Aorta (tissue), 5 donors: ENCODE results near the gene SHQ1. TPM values are rescaled to one million over a fixed set of nuclear protein-coding genes. Genes with fewer than 3 reads are reported as not detected.
"Not testable (repeated sequence)": the region's sequence is repeated elsewhere in the genome, so short reads cannot be mapped to it uniquely, and the experiment has no call there.

ENCODE experiments used
- ATAC-seq: fragments of 200-7000 bp; cut with Tn5 transposase; one replicate; pipeline ENCODE4 v1.9.1; 2022; ENCODE audit warnings: moderate library complexity; ENCODE audit not compliant: low FRiP score
- DNase-seq, 2 donors: peaks; one replicate each; pipeline ENCODE4 v3.0.0-alpha.2; 2020
- H3K27ac ChIP-seq, 2 donors: one replicate each; pipeline ENCODE4 v1.5.1; 2013; ENCODE audit warnings: low read length in 2 of 2, mild to moderate bottlenecking in 2 of 2, moderate library complexity in 2 of 2, control low read depth in 1 of 2, inconsistent platforms in 1 of 2, low read depth in 1 of 2
- H3K27me3 ChIP-seq, 2 donors: one replicate each; pipeline ENCODE4 v1.6.1; 2013; ENCODE audit warnings: control low read depth in 1 of 2, low read length in 1 of 2, mild to moderate bottlenecking in 1 of 2, moderate library complexity in 1 of 2; ENCODE audit not compliant: insufficient read depth in 2 of 2, control insufficient read depth in 1 of 2
- H3K36me3 ChIP-seq, 2 donors: one replicate each; pipeline ENCODE4 v1.6.1; 2013; ENCODE audit warnings: control low read depth in 1 of 2, low read length in 1 of 2, mild to moderate bottlenecking in 1 of 2; ENCODE audit not compliant: insufficient read depth in 2 of 2, control insufficient read depth in 1 of 2
- H3K4me1 ChIP-seq, 2 donors: one replicate each; pipeline ENCODE4 v1.6.1; 2013; ENCODE audit warnings: low read length in 2 of 2, control low read depth in 1 of 2, mild to moderate bottlenecking in 1 of 2, moderate library complexity in 1 of 2; ENCODE audit not compliant: insufficient read depth in 2 of 2, control insufficient read depth in 1 of 2
- H3K4me3 ChIP-seq, 2 donors: one replicate each; pipeline ENCODE4 v1.5.1; 2013; ENCODE audit warnings: low read length in 2 of 2, control low read depth in 1 of 2, mild to moderate bottlenecking in 1 of 2
- H3K9me3 ChIP-seq: one replicate; pipeline ENCODE4 v1.6.1; 2013; ENCODE audit warnings: mild to moderate bottlenecking, low read length; ENCODE audit not compliant: control insufficient read depth
- WGBS, 2 donors: extraction: QIAGEN DNeasy Blood & Tissue Kit; methylation state at CpG; one replicate each; pipeline ENCODE4 v1.1.7; 2013; 5-methylcytosine and 5-hydroxymethylcytosine counted together
- intact Hi-C, 2 donors: fragments of 100-400 bp; cut with DNase I; formaldehyde crosslinking; loops; one replicate each; pipeline versions ENCODE4 v1.14.2 to v1.15.0; 2022
- polyA plus RNA-seq, 2 donors: library from polyadenylated mRNA; stranded (reverse); fragments of 200-250 nt; gene quantifications; one replicate each; pipeline ENCODE4 v1.2.3, GENCODE V29; 2013
- total RNA-seq, 2 donors: library from RNA; stranded (reverse); fragmentation: NEBNext Ultra II Directional; extraction: Animal tissue kit (Norgen Biotek cat#: 25700); gene quantifications; one replicate each; pipeline ENCODE4 v1.2.1, GENCODE V29; 2021
- donor health status: healthy with polysubstance abuse.
- donor health status: Bipolar disorder and iron deficiency.
- donor health status: DM: no; HTN: no; CAD: no.
- donor health status: DM: no; HTN: no; CAD: no.
- donor health status: DM: yes; HTN: yes; CAD: no.

Gene SHQ1
- total and polyA plus RNA-seq, 4 donors: 6.0 to 19.0 (median 11.9) TPM

DNA sequence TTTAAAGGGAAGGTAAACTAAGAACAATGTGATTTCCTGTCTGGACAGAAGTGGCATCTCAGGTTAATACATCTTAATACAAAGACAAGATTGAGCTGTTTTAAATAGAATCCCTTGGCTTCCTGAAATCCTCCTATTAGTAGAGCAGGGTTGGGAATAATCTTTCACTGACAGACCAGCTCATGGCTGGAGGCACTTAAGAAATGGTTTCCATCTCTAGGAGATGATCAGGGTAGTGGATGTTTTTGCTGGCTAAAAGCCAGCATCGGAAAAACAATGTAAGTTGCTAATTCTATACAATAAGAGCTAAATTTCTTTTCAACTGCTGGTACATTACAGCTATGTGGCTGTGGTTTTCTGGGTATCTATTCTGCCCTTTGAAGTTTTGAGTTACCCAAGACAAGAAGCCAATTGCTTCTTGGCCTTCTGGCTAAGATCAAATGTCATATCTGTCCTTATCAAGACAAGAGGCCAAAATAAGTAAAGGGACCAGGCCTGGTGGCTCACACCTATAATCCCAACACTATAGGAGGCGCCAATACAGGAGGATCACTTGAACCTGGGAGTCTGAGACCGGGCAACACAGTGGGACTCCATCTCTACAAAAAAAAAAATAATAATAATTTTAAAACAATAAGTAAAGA, 49.6 kb downstream of the SHQ1 start:
- DNase-seq: no peak
- no peak overlapping the region for H3K4me3 ChIP-seq
- H3K4me1 ChIP-seq: peaks cover 0 to 1% of the 10 kb centered on the region in 2 donors
- intact Hi-C loops: no loop called here
- no peaks in the 10 kb centered on the region for H3K36me3 ChIP-seq
- H3K27me3 ChIP-seq: no peaks in the 10 kb centered on the region
- 74 to 76% methylated on average over 3 of the region's 3 CpGs for whole genome bisulfite sequencing, 2 donors
- no peak overlapping the region for H3K27ac ChIP-seq
- no peaks in the 10 kb centered on the region for H3K9me3 ChIP-seq
- no peak for ATAC-seq

DNA sequence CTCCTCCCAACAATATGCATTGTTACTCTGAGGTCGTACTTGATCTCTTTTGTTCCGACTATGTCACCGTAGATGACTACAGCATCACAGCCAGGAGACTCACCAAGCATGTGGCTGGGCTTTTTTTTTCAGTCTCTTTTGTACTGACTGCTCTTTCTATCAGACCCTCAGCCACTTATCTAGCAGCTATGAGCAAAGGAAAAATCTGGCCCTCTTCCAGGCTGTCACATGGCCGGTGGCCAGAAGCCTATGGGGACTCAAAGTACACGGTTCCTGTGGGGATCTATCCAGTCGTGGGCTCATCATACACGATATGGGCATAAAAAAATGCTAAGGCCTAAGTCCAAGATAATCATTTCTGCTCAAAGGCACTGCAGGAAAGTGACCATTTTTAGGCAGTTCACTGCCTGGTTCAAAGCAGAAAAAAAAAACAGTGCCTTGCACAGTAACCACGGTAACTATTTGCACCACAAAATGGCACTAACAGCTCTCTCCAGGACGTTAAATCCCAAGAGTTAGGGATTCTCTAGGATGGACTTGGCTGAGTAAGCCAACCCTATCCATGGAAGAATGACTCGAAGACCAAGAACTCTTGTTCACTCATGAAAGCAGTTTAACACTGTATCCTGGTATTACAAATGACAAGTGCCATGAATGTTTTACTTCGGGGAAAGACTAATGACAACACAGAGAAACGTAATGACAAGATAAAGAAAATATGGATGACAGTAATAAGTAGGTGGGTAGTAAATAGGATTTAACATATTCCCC, 50.3 kb downstream of the SHQ1 start:
- Histone ChIP-seq H3K9me3 (no peaks in the 10 kb centered on the region), H3K4me3 (no peak overlapping the region), H3K27me3 (no peaks in the 10 kb centered on the region), H3K27ac (no peak overlapping the region), H3K4me1 (peaks cover 0 to 1% of the 10 kb centered on the region in 2 donors), H3K36me3 (no peaks in the 10 kb centered on the region)
- ATAC-seq (peak; percentile 19), DNase-seq (peak in 1 of 2 donors; percentile 76)
- 27 to 28% methylated on average over 12 of the region's 12 CpGs for WGBS, 2 donors
- intact Hi-C loops: no loop called here

DNA sequence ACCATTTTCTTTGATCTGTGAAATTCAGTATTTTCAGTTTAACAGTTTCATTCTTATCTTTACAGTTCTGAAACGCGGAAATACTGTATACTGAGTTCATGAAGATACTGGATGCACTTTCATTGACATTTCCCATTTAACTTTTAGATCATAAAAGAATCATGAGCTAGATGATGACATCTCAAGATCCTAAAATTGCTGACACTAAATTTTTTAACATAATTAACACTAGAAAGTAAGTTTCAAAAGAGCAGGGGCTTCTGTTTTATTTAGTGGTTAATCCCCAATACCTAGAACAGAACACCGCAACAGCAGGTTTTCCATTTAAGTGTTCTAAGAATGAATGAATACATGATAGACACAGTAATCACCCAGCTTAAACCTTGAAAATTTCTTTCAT, 54.2 kb downstream of the SHQ1 start:
- no peak for DNase-seq

DNA sequence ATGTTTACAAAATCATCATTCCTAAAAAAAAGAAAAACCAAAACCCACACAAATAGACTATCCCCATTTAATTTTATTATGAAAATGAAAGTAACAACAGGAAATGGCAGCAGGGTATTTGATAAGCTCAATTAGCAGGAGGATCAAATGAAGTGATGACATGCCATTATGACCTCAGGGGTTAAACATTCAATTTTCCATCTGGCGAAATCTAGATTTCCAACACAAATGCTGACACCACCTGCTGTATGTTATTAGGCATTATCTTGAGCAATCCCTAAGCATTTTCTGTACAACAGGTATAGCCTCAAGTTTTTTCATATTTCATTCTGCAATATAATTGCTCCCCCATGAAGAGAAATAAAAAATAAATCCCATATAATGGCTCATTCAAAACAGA, 57.1 kb downstream of the SHQ1 start:
- Histone ChIP-seq H3K36me3 (no peaks in the 10 kb centered on the region), H3K27me3 (no peaks in the 10 kb centered on the region), H3K9me3 (no peaks in the 10 kb centered on the region), H3K4me1 (no peaks in the 10 kb centered on the region), H3K4me3 (no peak overlapping the region), H3K27ac (no peak overlapping the region)
- intact Hi-C loops: no loop called here
- ATAC-seq: no peak
- WGBS, 2 donors: 93 to 100% methylated on average over 1 of the region's 1 CpG
- no peak for DNase-seq

More for the DNA sequence above, 54.2 kb downstream of the SHQ1 start:
- no peak for ATAC-seq
- intact Hi-C loops: no loop called here
- Histone ChIP-seq H3K9me3 (no peaks in the 10 kb centered on the region), H3K27ac (no peak overlapping the region), H3K4me3 (no peak overlapping the region), H3K27me3 (no peaks in the 10 kb centered on the region), H3K4me1 (peaks cover 0 to 1% of the 10 kb centered on the region in 2 donors), H3K36me3 (no peaks in the 10 kb centered on the region)
- whole genome bisulfite sequencing, 2 donors: 91 to 94% methylated on average over 3 of the region's 3 CpGs

DNA sequence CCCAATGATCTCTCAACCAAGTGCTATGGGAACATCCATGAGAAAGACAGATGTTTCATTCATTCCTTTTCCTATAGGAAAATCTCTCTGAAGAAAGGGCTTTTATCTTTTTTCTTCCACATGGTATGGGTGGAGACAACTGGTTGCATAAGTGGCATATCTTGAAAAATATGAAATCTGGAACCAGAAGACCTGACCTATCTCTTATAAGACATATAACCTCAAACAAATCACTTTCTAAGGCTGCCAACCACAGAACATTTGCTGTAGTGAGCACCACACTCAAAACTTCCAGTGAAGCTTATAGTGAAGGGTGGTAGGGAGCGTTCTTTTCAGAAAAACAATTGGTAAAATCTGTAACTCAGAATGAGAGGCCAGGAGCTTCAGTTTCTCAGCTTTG, 58.5 kb downstream of the SHQ1 start:
- intact Hi-C loops: no loop called here
- 98 to 100% methylated on average over 1 of the region's 1 CpG for WGBS, 2 donors
- H3K36me3 ChIP-seq: peaks cover 0 to 2% of the 10 kb centered on the region in 2 donors
- DNase-seq: no peak
- no peaks in the 10 kb centered on the region for H3K27me3 ChIP-seq
- H3K4me1 ChIP-seq: no peaks in the 10 kb centered on the region
- H3K27ac ChIP-seq: no peak overlapping the region
- H3K9me3 ChIP-seq: no peaks in the 10 kb centered on the region
- H3K4me3 ChIP-seq: no peak overlapping the region
- ATAC-seq: no peak

DNA sequence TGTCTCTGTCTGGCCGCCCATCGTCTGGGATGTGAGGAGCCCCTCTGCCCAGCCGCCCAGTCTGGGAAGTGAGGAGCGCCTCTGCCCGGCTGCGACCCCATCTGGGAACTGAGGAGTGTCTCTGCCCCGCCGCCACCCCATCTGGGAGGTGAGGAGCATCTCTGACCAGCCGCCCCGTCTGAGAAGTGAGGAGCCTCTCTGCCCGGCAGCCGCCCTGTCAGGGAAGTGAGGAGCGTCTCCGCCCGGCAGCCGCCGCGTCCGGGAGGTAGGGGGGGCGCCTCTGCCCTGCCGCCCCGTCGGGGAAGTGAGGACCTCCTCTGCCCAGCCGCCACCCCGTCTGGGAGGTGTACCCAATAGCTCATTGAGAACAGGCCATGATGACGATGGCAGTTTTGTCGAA, 60.0 kb downstream of the SHQ1 start:
- intact Hi-C loops, H3K4me1 ChIP-seq, DNase-seq, H3K9me3 ChIP-seq, H3K27ac ChIP-seq, H3K36me3 ChIP-seq, H3K4me3 ChIP-seq, ATAC-seq, H3K27me3 ChIP-seq: not testable (repeated sequence)
- WGBS, 2 donors: 98% methylated on average over 27 of the region's 27 CpGs

DNA sequence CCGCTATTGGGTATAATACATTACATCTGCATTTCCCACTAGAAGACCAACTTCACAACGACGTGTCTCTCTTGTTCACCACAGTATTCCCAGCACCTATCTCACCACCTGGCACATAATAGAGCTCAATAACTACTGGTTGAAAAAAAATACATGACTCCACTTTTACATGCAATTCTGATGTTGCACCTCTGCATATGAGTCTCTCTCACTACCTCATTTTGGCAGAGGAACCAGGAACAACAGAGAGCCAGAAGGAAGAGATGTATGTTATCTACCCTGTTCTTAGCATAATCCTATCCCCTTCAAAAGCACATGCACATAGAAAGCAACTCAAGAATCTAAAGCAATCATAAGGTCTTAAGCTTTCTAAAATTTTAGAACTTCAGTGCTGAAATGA, 61.6 kb downstream of the SHQ1 start:
- no peak overlapping the region for H3K4me3 ChIP-seq
- intact Hi-C loops: no loop called here

DNA sequence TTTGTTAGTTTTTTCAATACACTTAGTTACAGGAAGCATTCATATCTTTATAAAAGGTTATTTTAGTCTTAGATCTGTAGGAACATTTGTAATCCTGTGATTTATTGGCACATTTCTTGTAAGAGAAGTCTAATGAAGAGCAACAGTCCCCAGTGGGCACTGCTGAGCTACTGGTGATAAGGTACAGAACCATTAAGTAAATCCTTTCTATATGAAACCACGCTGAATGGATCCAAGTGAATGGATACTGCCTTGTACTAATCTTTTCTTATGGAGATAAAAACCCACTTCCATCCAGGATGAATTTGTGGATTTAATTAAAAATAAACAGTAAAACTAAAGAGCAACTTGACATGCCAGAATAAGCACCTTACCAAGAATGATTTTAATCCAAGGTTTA, 64.0 kb downstream of the SHQ1 start:
- no peak overlapping the region for H3K4me3 ChIP-seq
- no peaks in the 10 kb centered on the region for H3K27me3 ChIP-seq
- intact Hi-C loops: no loop called here
- 96 to 100% methylated on average over 1 of the region's 1 CpG for WGBS, 2 donors
- no peak overlapping the region for H3K27ac ChIP-seq
- ATAC-seq (no peak), DNase-seq (no peak)
- no peaks in the 10 kb centered on the region for H3K9me3 ChIP-seq
- no peaks in the 10 kb centered on the region for H3K4me1 ChIP-seq
- H3K36me3 ChIP-seq: peaks cover 0 to 2% of the 10 kb centered on the region in 2 donors

More for the DNA sequence above, 61.6 kb downstream of the SHQ1 start:
- WGBS, 2 donors: 96 to 98% methylated on average over 3 of the region's 3 CpGs
- DNase-seq: no peak
- Histone ChIP-seq H3K27me3 (no peaks in the 10 kb centered on the region), H3K9me3 (no peaks in the 10 kb centered on the region), H3K36me3 (peaks cover 0 to 2% of the 10 kb centered on the region in 2 donors), H3K4me1 (no peaks in the 10 kb centered on the region), H3K27ac (no peak overlapping the region)
- ATAC-seq: no peak

DNA sequence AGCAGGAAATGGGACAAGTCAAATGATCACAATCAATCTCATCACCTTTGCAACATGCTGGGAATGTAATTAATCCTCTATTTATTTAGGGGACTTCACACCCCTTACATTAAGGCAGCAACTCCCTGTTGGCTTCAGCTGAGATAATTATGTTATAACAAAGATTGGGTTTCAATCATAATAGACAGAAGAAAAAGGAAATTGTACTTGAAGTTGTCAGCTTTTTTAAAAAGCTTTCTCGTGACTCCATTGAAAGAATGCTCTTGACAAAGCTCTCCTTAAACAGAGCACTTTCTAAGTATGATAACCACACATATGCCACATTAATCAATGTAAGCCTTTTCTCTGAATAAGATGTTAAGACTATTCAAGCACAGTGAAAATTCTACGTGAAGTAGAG, 65.7 kb downstream of the SHQ1 start:
- ATAC-seq: no peak
- Histone ChIP-seq H3K4me3 (no peak overlapping the region), H3K36me3 (peaks cover 0 to 2% of the 10 kb centered on the region in 2 donors), H3K27me3 (no peaks in the 10 kb centered on the region), H3K27ac (no peak overlapping the region), H3K4me1 (no peaks in the 10 kb centered on the region), H3K9me3 (no peaks in the 10 kb centered on the region)
- 95 to 97% methylated on average over 2 of the region's 2 CpGs for WGBS, 2 donors
- intact Hi-C loops: no loop called here
- no peak for DNase-seq
